ENCODE results near the gene KRT76. TPM values are rescaled to one million over a fixed set of nuclear protein-coding genes. Genes with fewer than 3 reads are reported as not detected.

KRT76 gene
- total RNA-seq, 1 experiment from 2014 or later: not detected

DNA sequence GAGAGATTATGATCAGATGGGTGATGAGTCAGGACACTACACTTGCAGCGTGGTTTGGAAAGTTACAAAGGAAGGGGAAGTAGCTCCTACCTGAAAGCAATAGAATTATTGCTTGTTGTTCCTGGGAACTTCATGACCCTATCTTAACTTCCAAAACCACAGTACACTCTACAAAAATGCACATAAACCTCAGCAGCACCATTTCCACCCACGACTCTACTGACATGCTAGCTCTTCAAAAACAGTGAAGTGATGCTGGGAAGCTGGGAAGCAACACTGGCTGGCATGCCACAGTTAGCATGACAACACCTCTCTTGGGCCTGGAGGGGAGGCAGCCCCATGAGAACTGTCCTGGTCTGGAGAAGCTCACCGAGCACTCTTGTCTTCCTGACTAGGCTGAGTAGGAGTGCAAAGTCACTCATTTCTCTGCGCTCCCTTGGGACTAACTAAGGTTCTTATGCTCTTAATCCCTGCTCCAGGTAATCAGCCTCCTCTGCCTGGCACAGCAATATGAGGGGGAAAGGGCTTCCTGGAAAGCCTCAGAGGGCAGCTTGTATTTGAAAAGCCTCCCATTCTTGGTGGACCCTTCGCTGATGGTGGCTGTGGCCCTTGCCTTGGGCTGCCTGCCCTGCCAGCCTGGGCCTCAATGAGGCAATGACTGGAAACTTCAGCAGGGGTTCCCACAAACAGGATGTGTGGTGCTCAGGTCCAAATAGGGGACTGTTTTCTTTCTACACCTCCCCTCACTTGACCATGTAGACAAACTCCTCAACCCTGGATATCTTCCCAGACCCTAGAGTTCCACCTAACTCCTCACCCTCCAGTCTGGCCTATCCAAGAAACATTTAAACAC is 17.6 kb upstream of the KRT76 start:
- no peak for DNase-seq
- Mint-ChIP-seq H3K27me3 (ENCODE audit: unreplicated experiment) (peaks cover 10% of the 10 kb centered on the region), H3K4me1 (ENCODE audit: low read depth, unreplicated experiment) (peaks cover 18% of the 10 kb centered on the region), H3K4me3 (ENCODE audit: low read depth, unreplicated experiment) (no peak overlapping the region), H3K36me3 (ENCODE audit: insufficient read depth, unreplicated experiment) (no peaks in the 10 kb centered on the region), H3K9me3 (ENCODE audit: low read depth, unreplicated experiment) (no peaks in the 10 kb centered on the region), H3K27ac (ENCODE audit: unreplicated experiment) (no peak overlapping the region)
- TF ChIP-seq CTCF (IDR thresholded peaks at IDR 0.05; ENCODE audit: unreplicated experiment): no peak
- CTCF ChIA-PET: no interaction called here
- no TSS peak for BruUV-seq (replicated peaks)
- intact Hi-C loops (cut with micrococcal nuclease; ENCODE audit: unreplicated experiment): no loop called here

GRCh38 chr12:52792185-52793029 is 15.3 kb upstream of the KRT76 start:
- peaks cover 25% of the 10 kb centered on the region for H3K27me3 Mint-ChIP-seq (ENCODE audit: unreplicated experiment)
- H3K9me3 Mint-ChIP-seq (ENCODE audit: low read depth, unreplicated experiment): no peaks in the 10 kb centered on the region
- no TSS peak for BruUV-seq (replicated peaks)
- CTCF ChIA-PET: no interaction called here
- DNase-seq: no peak
- no peak overlapping the region for H3K4me3 Mint-ChIP-seq (ENCODE audit: low read depth, unreplicated experiment)
- H3K27ac Mint-ChIP-seq (ENCODE audit: unreplicated experiment): no peak overlapping the region
- intact Hi-C loops (cut with micrococcal nuclease; ENCODE audit: unreplicated experiment): no loop called here
- no peak for TF ChIP-seq CTCF (IDR thresholded peaks at IDR 0.05; ENCODE audit: unreplicated experiment)
- H3K36me3 Mint-ChIP-seq (ENCODE audit: insufficient read depth, unreplicated experiment): no peaks in the 10 kb centered on the region
- H3K4me1 Mint-ChIP-seq (ENCODE audit: low read depth, unreplicated experiment): peaks cover 7% of the 10 kb centered on the region

- no peak for TF ChIP-seq CTCF (IDR thresholded peaks at IDR 0.05; ENCODE audit: unreplicated experiment)
- Mint-ChIP-seq H3K36me3 (ENCODE audit: insufficient read depth, unreplicated experiment) (no peaks in the 10 kb centered on the region), H3K9me3 (ENCODE audit: low read depth, unreplicated experiment) (no peaks in the 10 kb centered on the region), H3K4me3 (ENCODE audit: low read depth, unreplicated experiment) (no peak overlapping the region), H3K27me3 (ENCODE audit: unreplicated experiment) (peaks cover 25% of the 10 kb centered on the region), H3K27ac (ENCODE audit: unreplicated experiment) (no peak overlapping the region), H3K4me1 (ENCODE audit: low read depth, unreplicated experiment) (peaks cover 7% of the 10 kb centered on the region)
- intact Hi-C loops (cut with micrococcal nuclease; ENCODE audit: unreplicated experiment): no loop called here
- no peak for DNase-seq
- CTCF ChIA-PET: no interaction called here
- BruUV-seq (replicated peaks): no TSS peak
These were observed 14.4 kb upstream of the KRT76 start for GRCh38 chr12:52791271-52792184.

Measured in Calu3 (cell line).